H1 (cell line): Measurements from ENCODE around the gene RNU2-1.

Experiments used
- CEBPB ChIP-seq: IDR thresholded peaks from 2 replicates; pipeline ENCODE4 v1.6.1; 2012; ENCODE audit warnings: low read depth, low read length
- CTCF ChIP-seq, 3 experiments: IDR thresholded peaks; 1 replicate in 2 of 3; 2 replicates in 1 of 3; pipeline versions ENCODE4 v1.5.1 to v1.6.1; 2011; ENCODE audit warnings: low read length in 3 of 3, mild to moderate bottlenecking in 3 of 3, inconsistent platforms in 2 of 3, low read depth in 1 of 3, moderate library complexity in 1 of 3; ENCODE audit not compliant: insufficient read depth in 1 of 3; ENCODE audit errors: control extremely low read depth in 1 of 3
- EP300 ChIP-seq, 2 experiments: IDR thresholded peaks; 1 replicate in 1 of 2; 2 replicates in 1 of 2; pipeline ENCODE4 v1.6.1; 2011 to 2012; ENCODE audit warnings: low read depth in 2 of 2, low read length in 2 of 2, mild to moderate bottlenecking in 2 of 2, borderline replicate concordance in 1 of 2, inconsistent platforms in 1 of 2, moderate library complexity in 1 of 2
- JUN ChIP-seq: IDR thresholded peaks from 2 replicates; pipeline ENCODE4 v1.6.1; 2011; ENCODE audit warnings: low read depth, mild to moderate bottlenecking, improper control_type of control experiment, low read length
- KDM5A ChIP-seq: fragments of 200-600 bp; IDR thresholded peaks from 2 replicates; pipeline ENCODE4 v1.7.1; 2012; ENCODE audit warnings: mild to moderate bottlenecking, low read length, inconsistent platforms, mixed read lengths
- MAX ChIP-seq: IDR thresholded peaks from 2 replicates; pipeline ENCODE4 v1.6.1; 2012; ENCODE audit warnings: inconsistent platforms
- RAD21 ChIP-seq, 2 experiments: IDR thresholded peaks in 1 of 2; conservative IDR thresholded peaks in 1 of 2; 2 replicates each; pipeline ENCODE4 v1.6.1; 2011; ENCODE audit warnings: low read depth in 2 of 2, low read length in 2 of 2, improper control_type of control experiment in 1 of 2, inconsistent platforms in 1 of 2, mild to moderate bottlenecking in 1 of 2, moderate library complexity in 1 of 2
- SAP30 ChIP-seq: fragments of 300-600 bp; sonication (generic); IDR thresholded peaks from 2 replicates; pipeline ENCODE4 v1.7.1; 2012; ENCODE audit warnings: low read length, moderate library complexity, mild to moderate bottlenecking, inconsistent platforms; ENCODE audit not compliant: insufficient read depth, insufficient replicate concordance
- SIRT6 ChIP-seq: IDR thresholded peaks from one replicate; pipeline ENCODE4 v1.7.1; 2012; ENCODE audit warnings: low read length, inconsistent platforms
- SP1 ChIP-seq: IDR thresholded peaks from 2 replicates; pipeline ENCODE4 v1.6.1; 2011; ENCODE audit warnings: low read depth, low read length
- TAF1 ChIP-seq: IDR thresholded peaks from 2 replicates; pipeline ENCODE4 v1.6.1; 2011; ENCODE audit warnings: mild to moderate bottlenecking, low read depth, low read length
- TBP ChIP-seq: IDR thresholded peaks from 2 replicates; pipeline ENCODE4 v1.6.1; 2011; ENCODE audit warnings: low read depth, low read length, improper control_type of control experiment
- ZNF274 ChIP-seq: IDR thresholded peaks from 2 replicates; pipeline ENCODE4 v1.7.0; 2012; ENCODE audit warnings: low read length, borderline replicate concordance; ENCODE audit errors: extremely low read depth

DNA sequence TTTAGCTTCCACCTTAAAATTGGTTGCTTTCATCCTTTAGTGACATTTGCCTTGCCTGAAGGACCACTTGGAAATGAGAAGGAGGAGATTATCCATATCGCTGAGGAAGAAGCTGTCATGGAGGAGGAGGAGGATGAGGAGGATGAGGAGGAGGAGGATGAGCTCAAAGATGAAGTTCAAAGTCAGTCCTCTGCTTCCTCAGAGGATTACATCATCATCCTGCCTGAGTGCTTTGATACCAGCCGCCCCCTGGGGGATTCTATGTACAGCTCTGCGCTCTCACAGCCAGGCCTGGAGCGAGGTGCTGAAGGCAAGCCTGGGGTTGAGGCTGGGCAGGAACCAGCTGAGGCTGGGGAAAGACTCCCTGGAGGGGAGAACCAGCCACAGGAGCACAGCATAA lies 33.6 kb downstream of the RNU2-1 start:
- no peak for TF ChIP-seq CTCF (IDR thresholded peaks at IDR 0.05; ENCODE audit: control extremely low read depth in 1 of 3, insufficient read depth in 1 of 3, low read depth in 1 of 3, low read length in 3 of 3)
- no peak for TF ChIP-seq SIRT6
- TF ChIP-seq SAP30 = no peak
- no peak for TF ChIP-seq SP1
- no peak for TF ChIP-seq TAF1
- TF ChIP-seq ZNF274 = no peak
- TF ChIP-seq RAD21 (IDR thresholded peaks at IDR 0.05 in 1 of 2, conservative IDR thresholded peaks at IDR 0.05 in 1 of 2; ENCODE audit: low read depth in 2 of 2, low read length in 2 of 2) = no peak
- no peak for TF ChIP-seq KDM5A
- no peak for TF ChIP-seq EP300 (IDR thresholded peaks at IDR 0.05; ENCODE audit: borderline replicate concordance in 1 of 2, low read depth in 2 of 2, low read length in 2 of 2)
- no peak for TF ChIP-seq CEBPB
- TF ChIP-seq MAX = no peak
- no peak for TF ChIP-seq JUN
- TF ChIP-seq TBP = no peak
